Natural killer cell (primary cell): ENCODE measurements around the gene VARS1. TPM values are rescaled to one million over a fixed set of nuclear protein-coding genes. Genes with fewer than 3 reads are reported as not detected.
"Not testable (repeated sequence)": the region's sequence is repeated elsewhere in the genome, so short reads cannot be mapped to it uniquely, and the experiment has no call there.

Source experiments
- ATAC-seq, 3 donors: fragments of 150-1000 bp in 2 of 3; fragments of 200-7000 bp in 1 of 3; cut with Tn5 transposase; 1 replicate in 1 of 3; 2 replicates in 2 of 3; pipeline ENCODE4 v1.10.0; 2021; ENCODE audit warnings: mild to moderate bottlenecking in 2 of 3, moderate library complexity in 2 of 3
- DNase-seq, 2 donors: peaks; one replicate each; pipeline versions ENCODE4 v3.0.0 to v3.0.0-alpha.2; 2013 to 2021; ENCODE audit warnings: mixed read lengths in 1 of 2
- H3K27ac ChIP-seq: one replicate; pipeline ENCODE4 v1.5.1; 2013; ENCODE audit warnings: mild to moderate bottlenecking, low read length
- H3K27me3 ChIP-seq: one replicate; pipeline ENCODE4 v1.6.1; 2013; ENCODE audit warnings: low read length; ENCODE audit not compliant: control insufficient read depth, insufficient read depth
- H3K36me3 ChIP-seq: one replicate; pipeline ENCODE4 v1.6.1; 2013; ENCODE audit warnings: low read length; ENCODE audit not compliant: control insufficient read depth, insufficient read depth
- H3K4me1 ChIP-seq: one replicate; pipeline ENCODE4 v1.6.1; 2013; ENCODE audit warnings: low read length; ENCODE audit not compliant: control insufficient read depth, insufficient read depth
- H3K4me3 ChIP-seq: one replicate; pipeline ENCODE4 v1.5.1; 2013; ENCODE audit warnings: low read length
- H3K9me3 ChIP-seq: one replicate; pipeline ENCODE4 v1.6.1; 2013; ENCODE audit warnings: low read length; ENCODE audit not compliant: control insufficient read depth, insufficient read depth
- H3K27ac Mint-ChIP-seq, 2 donors: one replicate each; pipeline ENCODE4 v1.8.0; 2022; ENCODE audit warnings: mild to moderate bottlenecking in 2 of 2, mixed read lengths in 2 of 2, moderate library complexity in 1 of 2
- H3K27me3 Mint-ChIP-seq, 2 donors: one replicate each; pipeline ENCODE4 v1.8.0; 2022; ENCODE audit warnings: low read depth in 2 of 2, mixed read lengths in 2 of 2
- H3K36me3 Mint-ChIP-seq: one replicate; pipeline ENCODE4 v1.8.0; 2022; ENCODE audit warnings: mixed read lengths
- H3K4me1 Mint-ChIP-seq, 2 donors: one replicate each; pipeline ENCODE4 v1.8.0; 2022; ENCODE audit warnings: mixed read lengths in 2 of 2
- H3K4me3 Mint-ChIP-seq: one replicate; pipeline ENCODE4 v1.8.0; 2022; ENCODE audit warnings: mild to moderate bottlenecking, moderate library complexity, mixed read lengths
- H3K9me3 Mint-ChIP-seq, 2 donors: one replicate each; pipeline ENCODE4 v1.8.0; 2022; ENCODE audit warnings: mixed read lengths in 2 of 2
- CTCF ChIP-seq: fragments of 200-600 bp; IDR thresholded peaks from one replicate; pipeline ENCODE4 v1.8.0; 2022; ENCODE audit warnings: antibody characterized with exemption
- WGBS: methylation state at CpG from one replicate; pipeline ENCODE4 v1.1.7; 2013; ENCODE audit warnings: missing lambda C conversion rate; ENCODE audit not compliant: insufficient coverage; 5-methylcytosine and 5-hydroxymethylcytosine counted together
- intact Hi-C: fragments of 100-400 bp; cut with micrococcal nuclease; formaldehyde crosslinking; loops from one replicate; pipeline ENCODE4 v1.14.2; 2022
- total RNA-seq, 4 donors: library from RNA; stranded (reverse); fragments of 120-200 nt in 1 of 4; gene quantifications; one replicate each; pipeline versions ENCODE4 v1.2.3 to v1.2.4, GENCODE V29; 2013 to 2022

Gene VARS1
- total RNA-seq, 3 donors from 2014 or later (not counting 1 experiment from before 2014, with no cell fraction given) = 45.2 to 58.6 (median 49.2) TPM

DNA sequence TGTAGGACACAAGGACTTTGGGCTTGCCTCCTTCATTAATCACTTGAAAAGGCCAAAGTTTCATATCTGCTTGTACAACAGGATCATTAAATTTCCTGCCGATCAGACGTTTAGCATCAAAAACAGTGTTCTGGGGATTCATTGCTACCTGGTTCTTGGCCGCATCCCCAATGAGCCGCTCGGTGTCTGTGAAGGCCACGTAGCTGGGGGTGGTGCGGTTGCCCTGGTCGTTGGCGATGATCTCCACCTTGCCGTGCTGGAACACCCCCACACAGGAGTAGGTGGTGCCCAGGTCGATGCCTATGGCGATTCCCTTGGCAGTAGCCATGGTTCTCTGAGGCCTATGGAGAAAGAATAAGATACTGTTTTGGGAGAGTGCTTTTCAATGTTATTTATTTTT, 16.1 kb upstream of the VARS1 start:
- no peak for TF ChIP-seq CTCF
- ATAC-seq (no peak), DNase-seq (no peak)
- Histone ChIP-seq H3K9me3 (no peaks in the 10 kb centered on the region), H3K4me1 (peaks cover 17% of the 10 kb centered on the region), H3K4me3 (no peak overlapping the region), H3K27ac (no peak overlapping the region), H3K27me3 (no peaks in the 10 kb centered on the region), H3K36me3 (peaks cover 6% of the 10 kb centered on the region)
- Mint-ChIP-seq H3K4me1 (peaks cover 12 to 18% of the 10 kb centered on the region in 2 donors), H3K27me3 (no peaks in the 10 kb centered on the region), H3K27ac (no peak overlapping the region), H3K4me3 (no peak overlapping the region), H3K36me3 (no peaks in the 10 kb centered on the region), H3K9me3 (no peaks in the 10 kb centered on the region)
- intact Hi-C loops = no loop called here
- WGBS = 97% methylated on average over 12 of the region's 12 CpGs

DNA sequence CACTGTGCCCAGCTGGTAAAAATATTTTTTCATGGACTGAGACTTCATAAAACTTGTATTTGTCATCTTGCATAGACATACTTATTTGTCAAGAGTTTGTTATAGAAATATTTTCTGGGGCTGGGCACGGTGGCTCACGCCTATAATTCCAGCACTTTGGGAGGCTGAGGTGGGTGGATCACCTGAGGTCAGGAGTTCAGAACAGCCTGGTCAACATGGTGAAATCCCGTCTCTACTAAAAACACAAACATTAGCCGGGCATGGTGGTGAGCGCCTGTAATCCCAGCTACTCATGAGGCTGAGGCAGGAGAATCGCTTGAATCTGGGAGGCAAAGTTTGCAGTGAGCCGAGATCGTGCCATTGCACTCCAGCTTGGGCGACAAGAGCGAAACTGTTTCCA, 13.0 kb upstream of the VARS1 start:
- H3K36me3 Mint-ChIP-seq, H3K27ac Mint-ChIP-seq, H3K27ac ChIP-seq, H3K9me3 ChIP-seq, DNase-seq, H3K9me3 Mint-ChIP-seq, intact Hi-C loops, H3K4me3 Mint-ChIP-seq, H3K27me3 ChIP-seq, ATAC-seq, H3K4me3 ChIP-seq, H3K27me3 Mint-ChIP-seq, H3K36me3 ChIP-seq: not testable (repeated sequence)
- H3K4me1 ChIP-seq = peaks cover 18% of the 10 kb centered on the region
- peaks cover 15 to 16% of the 10 kb centered on the region in 2 donors for H3K4me1 Mint-ChIP-seq
- 97% methylated on average over 9 of the region's 10 CpGs for WGBS

GRCh38 chr6:31806470-31807272, 11.1 kb upstream of the VARS1 start, which contains the start of gene LSM2:
LSM2 (minus strand) TSS chr6:31806966; CDS start chr6:31806757, 209 bp downstream.
- TF ChIP-seq CTCF = no peak
- H3K4me1 Mint-ChIP-seq = peaks cover 15% of the 10 kb centered on the region in 2 donors
- intact Hi-C loops = loop anchor here (1.0 kb wide), 1 partner anchor 11 kb away; the partner anchor contains the start of gene VARS1
- peak within 1 kb of the TSS; percentile 88 for H3K4me3 Mint-ChIP-seq
- peak within 1 kb of the TSS; percentile 91 to 92 for H3K27ac Mint-ChIP-seq
- Histone ChIP-seq H3K4me1 (peaks cover 18% of the 10 kb centered on the region), H3K27ac (peak within 1 kb of the TSS; percentile 80), H3K4me3 (peak within 1 kb of the TSS; percentile 77), H3K9me3 (no peaks in the 10 kb centered on the region), H3K36me3 (peaks cover 8% of the 10 kb centered on the region), H3K27me3 (no peaks in the 10 kb centered on the region)
- DNase-seq = peak; percentile 93 to 99
- H3K27me3 Mint-ChIP-seq = no peaks in the 10 kb centered on the region
- H3K36me3 Mint-ChIP-seq = no peaks in the 10 kb centered on the region
- WGBS = under 1% methylated on average over 49 of the region's 51 CpGs
- ATAC-seq = peak; percentile 98 to 99 (median 98)
- no peaks in the 10 kb centered on the region for H3K9me3 Mint-ChIP-seq

DNA sequence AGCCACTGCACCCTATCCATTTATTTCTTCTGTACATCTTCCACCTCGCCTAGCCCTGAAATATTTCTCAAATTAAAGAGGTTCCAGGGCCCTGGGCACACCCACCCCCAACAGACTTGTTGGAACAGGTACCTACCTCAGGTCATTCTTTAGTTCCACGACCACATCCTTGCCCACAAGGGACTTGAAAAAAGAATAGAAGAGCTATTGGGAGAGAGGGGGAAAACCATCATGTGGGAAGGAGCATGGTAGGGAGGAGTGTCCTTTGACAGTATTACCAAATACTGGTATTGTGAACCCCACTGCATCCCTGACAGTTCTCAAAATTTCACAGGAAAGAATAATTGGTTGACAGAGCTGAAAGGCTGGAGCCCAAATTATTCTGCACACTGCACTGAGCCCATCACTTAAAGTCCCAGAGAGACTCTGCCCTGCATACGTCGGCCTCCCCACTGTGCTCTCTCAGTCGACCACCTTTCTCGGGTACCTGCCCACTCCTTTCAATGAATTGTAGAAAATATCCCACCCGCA, 10.5 kb upstream of the VARS1 start:
- peak overlapping the region; percentile 77 for H3K4me3 ChIP-seq
- Mint-ChIP-seq H3K9me3 (no peaks in the 10 kb centered on the region), H3K36me3 (no peaks in the 10 kb centered on the region), H3K27ac (peak overlapping the region; percentile 91 to 92), H3K4me3 (peak overlapping the region; percentile 88), H3K27me3 (no peaks in the 10 kb centered on the region), H3K4me1 (peaks cover 15% of the 10 kb centered on the region in 2 donors)
- no peaks in the 10 kb centered on the region for H3K9me3 ChIP-seq
- H3K36me3 ChIP-seq = peaks cover 5% of the 10 kb centered on the region
- ATAC-seq (peak in 2 of 3 donors; percentile 5 to 6), DNase-seq (peak in 1 of 2 donors; percentile 24)
- intact Hi-C loops = loop anchor here (1.0 kb wide), 1 partner anchor 11 kb away; the partner anchor contains the start of gene VARS1
- H3K27me3 ChIP-seq = no peaks in the 10 kb centered on the region
- no peak for TF ChIP-seq CTCF
- peaks cover 18% of the 10 kb centered on the region for H3K4me1 ChIP-seq
- H3K27ac ChIP-seq = peak overlapping the region; percentile 80
- 15% methylated on average over 6 of the region's 7 CpGs for WGBS

DNA sequence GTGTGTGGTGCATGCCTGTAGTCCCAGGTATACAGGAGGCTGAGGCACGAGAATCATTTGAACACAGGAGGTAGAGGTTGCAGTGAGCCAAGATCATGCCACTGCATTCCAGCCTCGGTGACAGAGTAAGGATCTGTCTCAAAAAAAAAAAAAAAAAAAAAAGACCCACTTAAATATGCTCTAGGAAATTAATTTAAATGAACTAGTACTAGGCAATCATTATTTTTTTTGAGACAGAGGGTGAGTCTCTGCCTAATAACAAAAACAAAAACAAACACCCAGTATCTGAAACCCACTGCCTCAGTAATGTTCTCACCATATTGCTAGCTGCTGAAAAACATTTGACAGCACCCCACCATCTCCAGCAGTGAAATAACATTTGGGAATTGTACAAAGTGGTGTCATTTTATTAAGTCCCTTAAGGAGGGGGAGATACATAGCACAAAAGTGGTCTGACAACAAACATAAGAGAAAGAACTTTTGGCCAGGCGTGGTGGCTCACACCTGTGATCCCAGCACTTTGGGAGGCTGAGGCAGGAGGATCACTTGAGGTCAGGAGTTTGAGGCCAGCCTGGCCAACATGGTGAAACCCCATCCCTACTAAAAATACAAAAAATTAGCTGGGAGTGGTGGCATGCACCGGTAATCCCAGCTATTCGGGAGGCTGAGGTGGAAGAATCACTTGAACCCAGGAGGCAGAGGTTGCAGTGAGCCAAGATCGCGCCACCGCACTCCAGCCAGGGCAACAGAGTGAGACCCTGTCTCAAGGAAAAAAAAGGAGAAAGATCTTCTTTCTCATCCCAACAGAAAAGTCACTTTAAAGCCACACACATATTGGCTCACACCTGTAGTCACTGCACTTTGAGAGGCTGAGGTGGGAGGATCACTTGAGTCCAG, 5.7 kb upstream of the VARS1 start:
- intact Hi-C loops, H3K27ac ChIP-seq, H3K36me3 Mint-ChIP-seq, DNase-seq, ATAC-seq, H3K36me3 ChIP-seq, H3K27me3 Mint-ChIP-seq, H3K9me3 Mint-ChIP-seq, H3K9me3 ChIP-seq, H3K4me3 ChIP-seq, H3K4me3 Mint-ChIP-seq, H3K27me3 ChIP-seq, H3K27ac Mint-ChIP-seq: not testable (repeated sequence)
- H3K4me1 Mint-ChIP-seq = peaks cover 12 to 18% of the 10 kb centered on the region in 2 donors
- 97% methylated on average over 6 of the region's 8 CpGs for WGBS
- peaks cover 27% of the 10 kb centered on the region for H3K4me1 ChIP-seq
